Left lung (tissue), 10 donors: ENCODE results near the gene TGFB1I1. TPM values are rescaled to one million over a fixed set of nuclear protein-coding genes. Genes with fewer than 3 reads are reported as not detected.

ENCODE experiments used
- ATAC-seq: fragments of 200-7000 bp; cut with Tn5 transposase; one replicate; pipeline ENCODE4 v1.9.1; 2020; ENCODE audit warnings: moderate library complexity
- DNase-seq, 4 donors: peaks; one replicate each; pipeline ENCODE4 v3.0.0-alpha.2; 2013 to 2020
- H3K27ac ChIP-seq, 2 donors: fragments of 200-600 bp; sonication (generic) in 1 of 2; one replicate each; pipeline versions ENCODE4 v1.5.0 to v1.8.0; 2020 to 2021
- H3K27me3 ChIP-seq, 2 donors: fragments of 200-600 bp; sonication (generic) in 1 of 2; one replicate each; pipeline versions ENCODE4 v1.5.0 to v1.8.0; 2020 to 2021
- H3K36me3 ChIP-seq, 2 donors: fragments of 200-600 bp; sonication (generic) in 1 of 2; one replicate each; pipeline versions ENCODE4 v1.5.0 to v1.8.0; 2020 to 2021
- H3K4me1 ChIP-seq, 2 donors: fragments of 200-600 bp; one replicate each; pipeline ENCODE4 v1.8.0; 2021
- H3K4me3 ChIP-seq, 2 donors: fragments of 200-600 bp; sonication (generic) in 1 of 2; one replicate each; pipeline versions ENCODE4 v1.5.0 to v1.8.0; 2020 to 2021; ENCODE audit warnings: mild to moderate bottlenecking in 1 of 2
- H3K9me3 ChIP-seq, 2 donors: fragments of 200-600 bp; sonication (generic) in 1 of 2; one replicate each; pipeline versions ENCODE4 v1.5.0 to v1.8.0; 2020 to 2021
- intact Hi-C, 2 donors: fragments of 100-400 bp; cut with DNase I; formaldehyde crosslinking; loops; one replicate each; pipeline versions ENCODE4 v1.11.2 to v1.14.2; 2022
- polyA plus RNA-seq, 6 donors: library from polyadenylated mRNA; unstranded; fragments of 120-200 nt; gene quantifications; one replicate each; pipeline ENCODE4 v1.2.1, GENCODE V29; 2013; ENCODE audit not compliant: insufficient read length in 6 of 6
- total RNA-seq, 2 donors: library from RNA; stranded (reverse); fragmentation: NEBNext Ultra II Directional; extraction: Animal tissue kit (Norgen Biotek cat#: 25700); gene quantifications; one replicate each; pipeline ENCODE4 v1.2.1, GENCODE V29; 2021
- TF ChIP-seq, protein P1 (sequence below), 2 donors: fragments of 200-600 bp; sonication (generic) in 1 of 2; IDR thresholded peaks; one replicate each; pipeline versions ENCODE4 v1.5.0 to v1.8.0; 2021; ENCODE audit warnings: antibody characterized with exemption in 2 of 2
- donor health status: DM: no; HTN: yes; CAD: no.
- donor health status: DM: no; HTN: no; CAD: no.

Gene TGFB1I1
- total and polyA plus RNA-seq, 8 donors, result 49.3 to 85.3 (median 66.8) TPM

DNA sequence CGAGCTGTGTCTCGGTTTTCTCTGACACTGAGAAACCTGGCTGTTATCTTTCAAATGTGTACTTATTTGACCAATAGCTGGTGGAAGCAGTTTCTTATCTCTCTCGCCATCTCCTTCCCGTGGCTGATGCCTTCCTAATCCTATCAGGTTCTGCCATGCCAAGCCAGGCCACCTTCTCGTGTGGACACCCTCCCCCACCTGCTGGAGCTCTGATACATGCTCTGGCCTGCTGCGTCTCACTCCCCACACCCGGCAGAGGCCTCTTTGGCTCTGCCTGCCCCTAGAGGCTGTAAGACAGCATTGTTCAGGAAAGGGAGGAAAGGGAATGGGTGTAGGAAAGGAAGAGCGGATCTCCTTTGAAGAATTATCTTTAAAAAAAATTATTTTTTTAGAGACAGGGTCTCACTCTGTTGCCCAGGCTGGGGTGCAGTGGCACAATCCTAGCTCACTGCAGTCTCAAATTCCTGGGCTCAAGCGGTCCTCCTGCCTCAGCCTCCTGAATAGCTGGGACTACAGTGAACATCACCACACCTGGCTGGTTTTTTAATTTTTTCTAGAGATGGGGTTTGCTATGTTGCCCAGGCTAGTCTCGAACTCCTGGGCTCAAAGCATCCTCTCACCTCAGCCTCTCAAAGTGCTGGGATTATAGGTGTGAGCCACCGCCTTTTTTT lies 20.1 kb upstream of the TGFB1I1 start:
- peak; percentile 79 for ATAC-seq
- peaks cover 22 to 50% of the 10 kb centered on the region in 2 donors for H3K4me1 ChIP-seq
- H3K36me3 ChIP-seq, result no peaks in the 10 kb centered on the region
- peak overlapping the region in 1 of 2 donors; percentile 34 for H3K27ac ChIP-seq
- no peaks in the 10 kb centered on the region for H3K27me3 ChIP-seq
- intact Hi-C loops, result no loop called here
- H3K4me3 ChIP-seq, result no peak overlapping the region
- no peaks in the 10 kb centered on the region for H3K9me3 ChIP-seq
- TF ChIP-seq, protein P1, sequence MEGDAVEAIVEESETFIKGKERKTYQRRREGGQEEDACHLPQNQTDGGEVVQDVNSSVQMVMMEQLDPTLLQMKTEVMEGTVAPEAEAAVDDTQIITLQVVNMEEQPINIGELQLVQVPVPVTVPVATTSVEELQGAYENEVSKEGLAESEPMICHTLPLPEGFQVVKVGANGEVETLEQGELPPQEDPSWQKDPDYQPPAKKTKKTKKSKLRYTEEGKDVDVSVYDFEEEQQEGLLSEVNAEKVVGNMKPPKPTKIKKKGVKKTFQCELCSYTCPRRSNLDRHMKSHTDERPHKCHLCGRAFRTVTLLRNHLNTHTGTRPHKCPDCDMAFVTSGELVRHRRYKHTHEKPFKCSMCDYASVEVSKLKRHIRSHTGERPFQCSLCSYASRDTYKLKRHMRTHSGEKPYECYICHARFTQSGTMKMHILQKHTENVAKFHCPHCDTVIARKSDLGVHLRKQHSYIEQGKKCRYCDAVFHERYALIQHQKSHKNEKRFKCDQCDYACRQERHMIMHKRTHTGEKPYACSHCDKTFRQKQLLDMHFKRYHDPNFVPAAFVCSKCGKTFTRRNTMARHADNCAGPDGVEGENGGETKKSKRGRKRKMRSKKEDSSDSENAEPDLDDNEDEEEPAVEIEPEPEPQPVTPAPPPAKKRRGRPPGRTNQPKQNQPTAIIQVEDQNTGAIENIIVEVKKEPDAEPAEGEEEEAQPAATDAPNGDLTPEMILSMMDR (IDR thresholded peaks at IDR 0.05), result peak; percentile 34 to 36
- DNase-seq, result peak in 1 of 4 donors; percentile 65

DNA sequence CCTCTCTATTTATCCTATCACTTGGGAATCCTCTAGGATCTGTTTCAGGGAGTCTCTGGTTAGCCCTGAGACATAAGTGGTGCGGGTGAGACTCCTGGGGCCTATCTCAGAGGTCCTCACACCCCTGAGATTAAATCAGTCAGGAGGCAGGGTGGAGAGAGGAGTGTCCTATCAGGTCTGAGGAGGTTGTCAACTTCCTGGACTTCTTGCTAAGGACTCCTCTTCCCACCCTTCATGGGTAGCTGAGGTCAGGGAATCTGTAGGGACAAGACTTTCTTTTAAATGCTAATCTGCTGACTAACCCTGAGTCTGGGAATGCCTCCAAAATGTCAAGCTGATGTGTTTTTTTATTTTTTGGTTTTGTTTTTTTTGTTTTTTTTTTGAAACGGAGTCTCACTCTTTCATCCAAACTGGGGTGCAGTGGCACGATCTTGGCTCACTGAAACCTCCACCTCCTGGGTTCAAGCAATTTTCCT lies 19.3 kb upstream of the TGFB1I1 start:
- DNase-seq, result no peak
- ATAC-seq, result peak; percentile 43
- Histone ChIP-seq H3K27ac (peak overlapping the region; percentile 57 to 65), H3K27me3 (no peaks in the 10 kb centered on the region), H3K9me3 (no peaks in the 10 kb centered on the region), H3K4me3 (no peak overlapping the region), H3K4me1 (peaks cover 30 to 59% of the 10 kb centered on the region in 2 donors), H3K36me3 (no peaks in the 10 kb centered on the region)
- TF ChIP-seq, protein P1 (IDR thresholded peaks at IDR 0.05), result no peak
- intact Hi-C loops, result no loop called here

DNA sequence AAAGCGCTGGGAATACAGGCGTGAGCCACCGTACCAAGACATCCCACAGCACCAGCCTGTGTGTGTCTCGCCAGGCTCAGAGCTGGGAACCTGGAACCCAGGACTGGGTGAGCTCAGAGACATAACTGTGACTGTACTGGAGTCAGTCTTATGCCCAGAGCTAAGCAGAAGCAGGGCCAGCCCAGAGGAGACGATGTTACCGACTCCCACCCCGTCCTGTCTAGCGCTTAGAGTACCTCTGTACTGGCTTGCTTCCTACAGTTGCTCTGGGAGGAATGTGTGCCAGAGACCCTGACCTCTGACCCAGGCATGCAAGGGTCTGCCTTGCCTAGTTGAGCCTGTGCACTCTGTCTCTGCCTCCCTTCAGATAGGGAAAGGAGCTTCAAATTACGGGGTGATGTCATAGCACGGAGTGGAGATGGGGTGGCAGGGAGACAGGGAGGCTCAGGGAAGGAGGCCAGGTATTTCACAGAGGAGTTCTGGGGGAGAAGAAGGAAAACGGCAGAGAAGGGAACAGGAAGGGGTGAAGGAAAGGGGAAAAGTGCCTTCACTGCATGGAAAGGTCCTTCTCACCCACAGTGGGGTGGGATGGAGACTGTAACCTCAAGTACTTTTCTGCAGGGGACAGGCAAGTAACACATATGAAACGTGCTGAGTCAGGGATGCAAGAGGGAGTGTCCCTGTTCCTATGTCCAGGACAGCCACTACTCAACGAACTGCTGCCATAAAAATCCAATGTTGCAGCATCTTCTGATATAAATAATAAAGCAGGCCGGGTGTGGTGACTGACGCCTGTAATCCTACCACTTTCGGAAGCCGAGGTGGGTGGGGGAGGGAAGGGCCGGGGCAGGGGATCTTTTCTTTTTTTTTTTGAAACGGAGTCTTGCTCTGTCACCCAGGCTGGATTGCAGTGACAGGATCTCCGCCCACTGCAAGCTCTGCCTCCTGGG lies 18.4 kb upstream of the TGFB1I1 start:
- peak overlapping the region; percentile 57 to 65 for H3K27ac ChIP-seq
- no peaks in the 10 kb centered on the region for H3K27me3 ChIP-seq
- peaks cover 33 to 67% of the 10 kb centered on the region in 2 donors for H3K4me1 ChIP-seq
- TF ChIP-seq, protein P1 (IDR thresholded peaks at IDR 0.05), result no peak
- intact Hi-C loops, result no loop called here
- H3K9me3 ChIP-seq, result no peaks in the 10 kb centered on the region
- DNase-seq, result no peak
- H3K4me3 ChIP-seq, result no peak overlapping the region
- H3K36me3 ChIP-seq, result no peaks in the 10 kb centered on the region
- ATAC-seq, result peak; percentile 6

DNA sequence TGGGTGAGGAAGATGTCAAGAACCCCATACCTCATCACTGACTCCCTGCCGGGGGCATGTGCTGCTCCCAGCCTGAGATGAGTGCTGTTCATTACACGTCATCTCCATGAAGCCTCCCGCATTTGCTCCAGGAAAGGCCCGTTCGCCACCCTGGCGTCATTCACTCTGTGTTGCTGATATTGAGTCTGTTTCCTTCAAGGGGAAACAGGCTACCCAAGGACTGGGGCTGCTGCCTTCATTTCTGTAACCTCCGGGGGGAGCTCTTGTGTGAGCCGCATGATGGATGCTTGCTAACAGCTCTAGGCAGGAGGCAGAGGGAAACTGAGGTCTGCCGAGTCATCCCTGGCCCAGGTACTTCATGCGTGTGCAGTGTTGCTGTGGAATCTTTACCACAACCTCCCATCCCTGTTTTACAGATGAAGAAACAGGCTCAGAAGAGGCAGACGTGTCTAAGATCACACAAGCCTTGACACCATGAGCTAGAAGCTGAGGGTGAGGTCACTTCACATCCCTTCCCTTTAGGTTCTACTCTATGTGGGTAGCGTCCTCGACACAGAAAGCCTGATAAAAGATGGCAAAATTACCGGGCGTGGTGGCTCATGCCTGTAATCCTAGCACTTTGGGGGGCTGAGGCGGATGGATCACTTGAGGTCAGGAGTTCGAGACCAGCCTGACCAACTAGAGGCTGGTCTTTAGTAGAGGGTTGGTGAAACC lies 16.2 kb upstream of the TGFB1I1 start:
- TF ChIP-seq, protein P1 (IDR thresholded peaks at IDR 0.05), result no peak
- Histone ChIP-seq H3K4me1 (peaks cover 39 to 76% of the 10 kb centered on the region in 2 donors), H3K27ac (no peak overlapping the region), H3K36me3 (no peaks in the 10 kb centered on the region), H3K9me3 (no peaks in the 10 kb centered on the region), H3K27me3 (no peaks in the 10 kb centered on the region), H3K4me3 (no peak overlapping the region)
- DNase-seq (no peak), ATAC-seq (no peak)
- intact Hi-C loops, result no loop called here
